Hematopoietic multipotent progenitor cell treated with erythropoietin and hydrocortisone succinate and interleukin-3 and kit ligand, for 6 days (in vitro differentiated cells): ENCODE data around the gene CDHR1.
A peak's percentile ranks its signal among the peaks of the same experiment; 100 is the strongest.

Experiments
- DNase-seq: peaks from one replicate; pipeline ENCODE4 v3.0.0-alpha.2; 2015

The CDHR1 gene

DNA sequence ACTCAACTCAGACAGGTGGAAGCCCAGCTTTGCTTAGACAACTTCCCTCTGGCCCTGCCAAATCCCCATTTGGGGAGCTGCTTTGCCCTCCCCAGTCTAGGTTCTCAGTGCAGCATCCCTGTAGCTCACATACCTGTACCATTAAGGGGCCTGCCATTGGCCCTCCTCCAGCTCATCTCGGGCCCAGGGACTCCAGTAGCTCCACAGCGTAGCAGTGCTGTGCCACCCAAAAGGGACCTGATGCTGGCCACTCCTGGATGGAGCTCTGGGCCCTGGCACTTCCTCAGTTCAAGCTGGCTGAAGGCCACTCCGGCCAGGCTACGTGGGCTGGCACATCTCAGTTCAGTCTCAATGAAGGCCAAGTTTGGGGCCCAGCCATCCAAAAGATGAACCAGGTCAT, 39.6 kb downstream of the CDHR1 start:
- DNase-seq: no peak

GRCh38 chr10:84234479-84234878, 40.1 kb downstream of the CDHR1 start:
- DNase-seq: no peak

GRCh38 chr10:84235096-84235495, 40.8 kb downstream of the CDHR1 start:
- DNase-seq: no peak

GRCh38 chr10:84236807-84237198, 42.5 kb downstream of the CDHR1 start:
- no peak for DNase-seq

DNA sequence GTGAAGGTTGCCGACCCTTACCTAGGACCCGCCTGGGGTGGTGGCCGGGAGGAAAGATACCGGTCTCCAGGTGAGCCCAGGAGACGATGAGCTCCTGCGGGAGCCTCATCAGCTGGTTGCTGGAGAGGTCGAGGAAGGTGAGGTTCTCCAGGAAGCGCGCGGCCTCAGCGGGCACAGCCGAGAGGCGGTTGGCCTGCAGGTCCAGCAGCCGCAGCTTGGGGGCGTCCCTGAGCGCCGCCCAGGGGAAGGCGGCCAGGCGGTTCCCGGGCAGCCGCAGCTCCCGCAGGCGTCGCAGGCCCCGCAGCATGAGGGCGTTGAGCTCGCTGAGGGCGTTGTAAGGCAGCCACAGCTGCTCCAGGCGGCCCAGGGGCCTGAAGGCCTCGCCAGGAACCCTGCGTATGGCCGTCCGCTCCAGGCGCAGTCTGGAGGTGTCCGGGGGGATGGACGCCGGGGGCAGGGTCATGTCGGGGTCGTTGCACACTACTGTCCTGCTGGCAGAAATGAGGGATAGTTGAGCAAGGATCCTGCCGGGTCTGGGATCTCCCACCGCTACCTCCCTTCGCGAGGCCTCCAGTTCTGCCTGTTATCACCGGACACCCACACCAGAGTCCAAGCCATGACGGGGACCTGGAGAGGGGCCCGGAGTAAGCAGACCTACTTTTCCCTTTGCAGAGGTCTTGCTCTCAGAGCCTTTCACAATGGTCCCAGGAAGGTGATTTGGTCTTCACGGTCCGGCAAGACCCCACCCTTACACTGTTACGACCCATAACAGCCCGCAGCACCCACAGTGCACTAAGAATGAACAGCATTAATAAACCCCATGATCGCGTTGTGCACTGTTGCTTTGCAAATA, 43.1 kb downstream of the CDHR1 start:
- peak; percentile 4 for DNase-seq

DNA sequence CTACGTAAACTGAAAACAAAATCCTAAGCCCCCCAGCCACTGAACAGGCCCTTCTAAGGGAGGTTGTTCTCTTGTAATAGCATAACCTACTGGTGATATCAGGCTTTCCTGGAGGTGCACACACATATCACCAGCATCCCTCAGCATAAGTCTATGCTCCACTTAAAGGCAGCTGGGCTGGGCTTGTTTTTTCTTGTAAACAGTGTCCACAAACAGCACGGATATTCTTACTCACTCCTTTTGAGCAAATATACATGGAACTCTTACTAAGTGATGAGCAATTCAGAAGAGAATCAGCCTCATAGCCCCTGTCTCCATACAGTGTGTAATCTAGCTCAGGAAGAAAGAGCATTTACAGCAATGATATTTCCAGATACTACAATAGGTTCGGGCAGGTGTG, 44.6 kb downstream of the CDHR1 start:
- DNase-seq: no peak

- DNase-seq: no peak
Observed at GRCh38 chr10:84241185-84241790, 47.0 kb downstream of the CDHR1 start, which contains the start of gene LRIT1. LRIT1 (minus strand) TSS chr10:84241546; CDS start chr10:84241439, 107 bp downstream.

DNA sequence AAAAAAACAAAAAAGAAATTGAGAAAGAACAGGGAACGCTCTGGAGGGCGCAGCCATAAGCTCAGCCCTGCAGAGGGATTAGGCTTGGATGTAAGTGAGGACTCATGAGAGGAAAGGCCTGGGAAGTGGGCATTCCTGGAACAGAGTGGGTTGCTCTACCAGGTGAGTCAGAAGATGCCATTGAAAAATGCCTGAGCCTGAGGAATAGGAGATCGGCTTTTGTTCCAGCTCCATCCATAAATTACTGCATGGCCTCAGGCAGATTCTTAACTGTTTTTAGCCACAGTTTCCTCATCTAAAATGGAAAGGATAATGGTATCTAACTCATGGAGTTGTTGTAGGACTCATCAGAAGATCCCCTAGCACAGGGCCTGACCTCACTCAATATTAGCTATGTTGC, 49.4 kb downstream of the CDHR1 start:
- no peak for DNase-seq

DNA sequence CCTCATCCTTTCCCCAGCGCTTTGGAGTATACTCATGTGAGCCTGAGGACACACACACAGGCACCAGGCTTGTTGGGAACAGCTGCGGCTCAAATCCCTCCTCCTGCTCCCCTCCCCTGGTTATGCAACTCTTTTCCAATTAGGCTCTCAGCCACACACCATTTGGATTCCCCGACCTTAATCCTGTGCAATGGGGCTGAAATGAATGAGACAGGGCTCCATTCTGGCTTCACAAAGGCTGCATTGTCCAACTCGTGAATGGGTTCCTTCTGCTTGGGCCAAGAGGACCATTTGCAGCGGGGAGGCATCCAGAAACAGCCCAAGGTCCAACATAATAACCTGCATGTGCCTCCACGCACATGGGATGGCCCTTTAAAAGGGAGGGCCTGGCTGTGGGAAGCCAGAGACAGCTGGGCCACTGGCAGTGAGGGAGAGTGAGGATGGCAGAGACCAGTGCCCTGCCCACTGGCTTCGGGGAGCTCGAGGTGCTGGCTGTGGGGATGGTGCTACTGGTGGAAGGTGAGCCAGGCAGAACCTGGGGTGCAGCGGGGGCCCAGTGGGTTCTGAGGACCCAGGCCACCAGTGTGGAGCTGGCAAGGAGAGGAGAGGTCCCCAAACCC, 50.4 kb downstream of the CDHR1 start, which contains the start of gene RGR:
Gene RGR, plus strand, starts transcription at position 403 of the 620 bp plus-strand sequence. Its CDS starts 38 bp downstream, at position 441.
- no peak for DNase-seq

GRCh38 chr10:84247496-84247895, 53.2 kb downstream of the CDHR1 start:
- no peak for DNase-seq

DNA sequence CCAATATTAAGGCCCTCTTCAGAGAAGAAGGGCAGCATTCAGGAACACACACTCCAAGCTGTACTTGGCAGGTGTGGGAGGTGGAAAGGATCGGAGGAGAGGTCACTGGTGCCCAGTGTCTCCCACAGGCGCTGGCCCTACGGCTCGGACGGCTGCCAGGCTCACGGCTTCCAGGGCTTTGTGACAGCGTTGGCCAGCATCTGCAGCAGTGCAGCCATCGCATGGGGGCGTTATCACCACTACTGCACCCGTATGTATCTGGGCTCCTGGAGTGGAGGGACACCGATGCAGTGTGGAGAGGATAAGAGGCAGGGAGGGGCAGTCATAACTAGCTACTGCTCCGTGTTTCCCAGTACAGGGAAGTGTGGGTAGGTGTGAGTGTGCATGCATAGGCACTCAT, 54.5 kb downstream of the CDHR1 start:
- no peak for DNase-seq

GRCh38 chr10:84254552-84255478, 60.5 kb downstream of the CDHR1 start:
- no peak for DNase-seq

- peak; percentile 62 for DNase-seq
Observed at GRCh38 chr10:84256510-84257342, 62.4 kb downstream of the CDHR1 start.

DNA sequence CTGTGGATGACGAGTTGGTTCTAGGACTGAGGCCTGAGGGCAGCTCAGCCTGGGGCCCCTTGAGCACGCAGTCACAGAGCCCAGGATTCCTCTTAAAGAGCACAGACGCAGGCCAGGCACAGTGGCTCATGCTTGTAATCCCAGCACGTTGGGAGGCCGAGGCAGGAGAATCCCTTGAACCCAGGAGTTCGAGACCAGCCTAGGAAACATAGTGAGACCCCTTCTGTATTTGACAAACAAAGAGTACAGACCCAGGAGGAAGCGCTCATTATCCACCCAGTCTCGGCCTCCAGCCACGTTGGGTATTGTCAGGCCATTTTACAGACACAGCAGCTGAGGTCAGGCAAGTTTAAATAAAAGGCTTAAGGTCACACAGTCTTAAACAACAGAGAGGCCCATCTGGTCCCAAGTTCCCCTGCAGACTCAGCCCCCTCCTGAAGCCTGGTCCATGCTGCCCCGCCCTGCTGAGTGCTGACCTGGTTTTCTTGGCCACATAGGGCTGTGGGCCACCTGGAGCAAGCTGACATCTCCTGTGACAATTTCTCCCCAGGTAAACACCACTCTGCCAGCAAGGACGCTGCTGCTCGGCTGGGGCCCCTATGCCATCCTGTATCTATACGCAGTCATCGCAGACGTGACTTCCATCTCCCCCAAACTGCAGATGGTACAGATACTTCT, 63.1 kb downstream of the CDHR1 start:
- no peak for DNase-seq

DNA sequence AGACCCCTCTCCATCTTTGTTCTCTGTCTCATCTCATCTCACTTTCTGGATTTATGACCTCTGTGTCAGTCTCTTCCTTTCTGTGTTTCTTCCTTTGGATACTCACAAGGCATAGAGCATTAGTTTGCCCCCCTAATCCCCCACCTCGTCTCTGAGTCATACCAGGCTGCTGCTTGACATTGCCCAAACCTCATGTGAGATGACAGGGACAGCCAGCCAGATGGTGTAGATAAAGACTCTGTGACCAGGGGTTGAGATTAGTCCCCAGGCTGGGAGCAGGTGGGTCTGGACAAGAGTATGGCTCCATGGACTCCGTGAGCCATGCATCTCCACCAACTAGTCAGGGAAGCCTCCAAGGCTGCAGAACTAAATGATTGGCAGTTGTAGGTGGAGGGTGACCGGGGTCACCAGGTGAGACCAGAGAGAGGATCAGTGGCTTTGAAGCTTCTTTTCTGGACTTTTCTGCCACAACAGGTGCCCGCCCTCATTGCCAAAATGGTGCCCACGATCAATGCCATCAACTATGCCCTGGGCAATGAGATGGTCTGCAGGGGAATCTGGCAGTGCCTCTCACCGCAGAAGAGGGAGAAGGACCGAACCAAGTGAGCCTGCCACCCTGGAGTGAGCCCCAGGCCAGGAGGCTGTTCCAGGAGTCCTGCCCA, 63.8 kb downstream of the CDHR1 start:
- DNase-seq: no peak

DNA sequence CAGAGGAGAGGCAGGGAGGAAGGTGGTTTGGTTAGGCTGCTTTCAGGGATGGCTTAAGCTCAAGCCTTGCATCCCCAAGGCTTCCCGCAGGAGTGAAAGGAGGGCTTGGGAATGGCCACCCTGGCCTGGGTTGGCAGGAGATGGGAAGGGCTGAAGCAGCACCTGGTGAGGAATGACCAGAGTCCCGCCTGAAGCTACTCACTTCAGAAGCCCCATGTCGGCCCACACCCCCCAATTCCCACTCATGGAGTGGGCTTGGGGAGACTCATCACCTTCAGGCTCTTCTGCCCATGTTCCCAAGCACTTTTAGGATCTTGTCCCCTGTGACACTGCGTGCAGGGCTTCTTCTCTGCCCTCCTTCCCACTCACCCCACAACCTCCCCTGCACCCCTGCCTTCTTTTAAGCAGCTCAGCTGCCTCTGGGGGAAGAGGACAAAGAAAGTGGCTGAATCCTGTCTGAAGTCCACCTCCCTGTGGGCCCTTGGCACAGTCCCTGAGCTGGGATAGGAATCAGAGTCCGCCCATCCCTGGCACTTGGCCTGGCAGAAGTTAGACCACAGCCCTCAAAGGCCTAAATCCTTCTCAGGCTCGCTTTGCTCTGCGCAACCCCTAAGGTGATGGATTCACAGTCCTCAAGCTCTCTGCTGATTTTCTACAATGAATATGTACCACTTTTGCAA, 67.0 kb downstream of the CDHR1 start:
- DNase-seq: no peak

- DNase-seq: no peak
Observed at GRCh38 chr10:84262190-84262956, 68.0 kb downstream of the CDHR1 start.

GRCh38 chr10:84263716-84264115, 69.4 kb downstream of the CDHR1 start:
- no peak for DNase-seq

- DNase-seq: peak; percentile 83
Observed at GRCh38 chr10:84264611-84265141, 70.3 kb downstream of the CDHR1 start.
